Ishikawa (cell line): ENCODE data around the gene NT5DC3.

Experiments
- CEBPB ChIP-seq: IDR thresholded peaks from 2 replicates; pipeline ENCODE4 v1.6.1; 2012
- CREB1 ChIP-seq: IDR thresholded peaks from 2 replicates; pipeline ENCODE4 v1.6.1; 2012; ENCODE audit warnings: low read depth
- EGR1 ChIP-seq: IDR thresholded peaks from 2 replicates; pipeline ENCODE4 v1.6.1; 2012
- EP300 ChIP-seq: IDR thresholded peaks from 2 replicates; pipeline ENCODE4 v1.6.1; 2012; ENCODE audit warnings: borderline replicate concordance
- FOXM1 ChIP-seq: IDR thresholded peaks from 2 replicates; pipeline ENCODE4 v1.6.1; 2012; ENCODE audit warnings: low read depth, borderline replicate concordance
- MAX ChIP-seq: IDR thresholded peaks from 2 replicates; pipeline ENCODE4 v1.6.1; 2012
- NFIC ChIP-seq: IDR thresholded peaks from 2 replicates; pipeline ENCODE4 v1.6.1; 2012
- RAD21 ChIP-seq: IDR thresholded peaks from 2 replicates; pipeline ENCODE4 v1.6.1; 2012; ENCODE audit warnings: low read depth
- REST ChIP-seq: IDR thresholded peaks from 2 replicates; pipeline ENCODE4 v1.6.1; 2012; ENCODE audit warnings: low read depth, mild to moderate bottlenecking
- TAF1 ChIP-seq: IDR thresholded peaks from 2 replicates; pipeline ENCODE4 v1.6.1; 2012; ENCODE audit warnings: low read depth, mild to moderate bottlenecking
- TCF12 ChIP-seq: IDR thresholded peaks from 2 replicates; pipeline ENCODE4 v1.6.1; 2012; ENCODE audit warnings: low read depth
- TEAD4 ChIP-seq: IDR thresholded peaks from 2 replicates; pipeline ENCODE4 v1.6.1; 2012
- USF1 ChIP-seq: IDR thresholded peaks from 2 replicates; pipeline ENCODE4 v1.6.1; 2012
- YY1 ChIP-seq: IDR thresholded peaks from 2 replicates; pipeline ENCODE4 v1.6.1; 2012; ENCODE audit warnings: low read depth
- ZBTB7A ChIP-seq: IDR thresholded peaks from 2 replicates; pipeline ENCODE4 v1.6.1; 2012; ENCODE audit warnings: low read depth

NT5DC3 gene

GRCh38 chr12:103827911-103828391, 13.1 kb downstream of the NT5DC3 start:
- TF ChIP-seq TEAD4 (no peak), USF1 (no peak), EGR1 (no peak), YY1 (no peak), MAX (no peak), NFIC (no peak), REST (no peak), RAD21 (no peak), CEBPB (no peak), CREB1 (no peak), TAF1 (no peak), ZBTB7A (no peak), FOXM1 (no peak), TCF12 (no peak), EP300 (no peak)

GRCh38 chr12:103824845-103825244, 16.2 kb downstream of the NT5DC3 start:
- TF ChIP-seq REST = no peak
- no peak for TF ChIP-seq CREB1
- no peak for TF ChIP-seq YY1
- no peak for TF ChIP-seq TCF12
- TF ChIP-seq EP300 = no peak
- TF ChIP-seq RAD21 = no peak
- no peak for TF ChIP-seq EGR1
- no peak for TF ChIP-seq NFIC
- TF ChIP-seq TAF1 = no peak
- no peak for TF ChIP-seq USF1
- no peak for TF ChIP-seq ZBTB7A
- no peak for TF ChIP-seq TEAD4

- TF ChIP-seq FOXM1 = no peak
- no peak for TF ChIP-seq CEBPB
- TF ChIP-seq CREB1 = no peak
- no peak for TF ChIP-seq USF1
- no peak for TF ChIP-seq TCF12
- no peak for TF ChIP-seq YY1
- no peak for TF ChIP-seq REST
- TF ChIP-seq EGR1 = no peak
These were observed 16.7 kb downstream of the NT5DC3 start for GRCh38 chr12:103824290-103824689.

GRCh38 chr12:103823871-103824270, 17.2 kb downstream of the NT5DC3 start:
- TF ChIP-seq USF1 = no peak
- TF ChIP-seq ZBTB7A = no peak
- TF ChIP-seq TEAD4 = no peak
- TF ChIP-seq EGR1 = no peak
- TF ChIP-seq MAX = no peak
- TF ChIP-seq TAF1 = no peak
